Ishikawa (cell line): ENCODE data around the gene HAUS7.

Experiments
- CEBPB ChIP-seq: IDR thresholded peaks from 2 replicates; pipeline ENCODE4 v1.6.1; 2012
- CREB1 ChIP-seq: IDR thresholded peaks from 2 replicates; pipeline ENCODE4 v1.6.1; 2012; ENCODE audit warnings: low read depth
- EGR1 ChIP-seq: IDR thresholded peaks from 2 replicates; pipeline ENCODE4 v1.6.1; 2012
- EP300 ChIP-seq: IDR thresholded peaks from 2 replicates; pipeline ENCODE4 v1.6.1; 2012; ENCODE audit warnings: borderline replicate concordance
- FOXM1 ChIP-seq: IDR thresholded peaks from 2 replicates; pipeline ENCODE4 v1.6.1; 2012; ENCODE audit warnings: low read depth, borderline replicate concordance
- MAX ChIP-seq: IDR thresholded peaks from 2 replicates; pipeline ENCODE4 v1.6.1; 2012
- NFIC ChIP-seq: IDR thresholded peaks from 2 replicates; pipeline ENCODE4 v1.6.1; 2012
- RAD21 ChIP-seq: IDR thresholded peaks from 2 replicates; pipeline ENCODE4 v1.6.1; 2012; ENCODE audit warnings: low read depth
- REST ChIP-seq: IDR thresholded peaks from 2 replicates; pipeline ENCODE4 v1.6.1; 2012; ENCODE audit warnings: low read depth, mild to moderate bottlenecking
- TAF1 ChIP-seq: IDR thresholded peaks from 2 replicates; pipeline ENCODE4 v1.6.1; 2012; ENCODE audit warnings: low read depth, mild to moderate bottlenecking
- TCF12 ChIP-seq: IDR thresholded peaks from 2 replicates; pipeline ENCODE4 v1.6.1; 2012; ENCODE audit warnings: low read depth
- TEAD4 ChIP-seq: IDR thresholded peaks from 2 replicates; pipeline ENCODE4 v1.6.1; 2012
- USF1 ChIP-seq: IDR thresholded peaks from 2 replicates; pipeline ENCODE4 v1.6.1; 2012
- YY1 ChIP-seq: IDR thresholded peaks from 2 replicates; pipeline ENCODE4 v1.6.1; 2012; ENCODE audit warnings: low read depth
- ZBTB7A ChIP-seq: IDR thresholded peaks from 2 replicates; pipeline ENCODE4 v1.6.1; 2012; ENCODE audit warnings: low read depth

Gene HAUS7

GRCh38 chrX:153512501-153512893, 42.1 kb upstream of the HAUS7 start:
- TF ChIP-seq USF1 (no peak), RAD21 (no peak), TCF12 (no peak), YY1 (no peak), FOXM1 (no peak), EGR1 (no peak), CREB1 (no peak), REST (no peak)

- TF ChIP-seq USF1 = no peak
- no peak for TF ChIP-seq YY1
- no peak for TF ChIP-seq TCF12
- TF ChIP-seq MAX = no peak
- TF ChIP-seq EP300 = no peak
- TF ChIP-seq NFIC = no peak
- TF ChIP-seq REST = no peak
- TF ChIP-seq CEBPB = no peak
- no peak for TF ChIP-seq CREB1
- TF ChIP-seq ZBTB7A = no peak
- TF ChIP-seq TAF1 = no peak
- no peak for TF ChIP-seq EGR1
- no peak for TF ChIP-seq FOXM1
- no peak for TF ChIP-seq RAD21
- no peak for TF ChIP-seq TEAD4
Measured at GRCh38 chrX:153511784-153512500, 41.6 kb upstream of the HAUS7 start.

GRCh38 chrX:153510383-153510782, 40.0 kb upstream of the HAUS7 start:
- TF ChIP-seq TAF1 (no peak), FOXM1 (no peak)

GRCh38 chrX:153509592-153509991, 39.2 kb upstream of the HAUS7 start:
- TF ChIP-seq ZBTB7A = no peak
- no peak for TF ChIP-seq EGR1
- TF ChIP-seq NFIC = no peak
- no peak for TF ChIP-seq REST

- TF ChIP-seq TAF1 = no peak
- TF ChIP-seq EP300 = no peak
- TF ChIP-seq CREB1 = no peak
- peak; percentile 85 for TF ChIP-seq RAD21
- TF ChIP-seq NFIC = peak; percentile 60
- TF ChIP-seq REST = no peak
- TF ChIP-seq TEAD4 = no peak
- TF ChIP-seq ZBTB7A = no peak; the same call in 1 of the 2 replicates
Measured at GRCh38 chrX:153507484-153508178, 37.3 kb upstream of the HAUS7 start.
